Effector memory CD8-positive, alpha-beta T cell (primary cell): ENCODE results near the gene TRAPPC13.

Experiments used
- ATAC-seq: fragments of 150-1000 bp; cut with Tn5 transposase; replicated peaks from 2 replicates; pipeline ENCODE4 v1.10.0; 2021; ENCODE audit warnings: mild to moderate bottlenecking, moderate library complexity
- DNase-seq, 3 experiments: peaks; one replicate each; pipeline ENCODE4 v3.0.0; 2021
- H3K27ac Mint-ChIP-seq, 2 donors: one replicate each; pipeline ENCODE4 v1.8.0; 2022; ENCODE audit warnings: mild to moderate bottlenecking in 2 of 2, mixed read lengths in 2 of 2, moderate library complexity in 2 of 2
- H3K27me3 Mint-ChIP-seq, 2 donors: one replicate each; pipeline ENCODE4 v1.8.0; 2022; ENCODE audit warnings: mixed read lengths in 2 of 2
- H3K36me3 Mint-ChIP-seq: one replicate; pipeline ENCODE4 v1.8.0; 2022; ENCODE audit warnings: mild to moderate bottlenecking, moderate library complexity, mixed read lengths; ENCODE audit not compliant: insufficient read depth
- H3K4me1 Mint-ChIP-seq, 2 donors: one replicate each; pipeline ENCODE4 v1.8.0; 2022; ENCODE audit warnings: low read depth in 2 of 2, mixed read lengths in 2 of 2
- H3K4me3 Mint-ChIP-seq, 2 donors: one replicate each; pipeline ENCODE4 v1.8.0; 2022; ENCODE audit warnings: mild to moderate bottlenecking in 2 of 2, mixed read lengths in 2 of 2, moderate library complexity in 2 of 2
- H3K9me3 Mint-ChIP-seq, 2 donors: one replicate each; pipeline ENCODE4 v1.8.0; 2022; ENCODE audit warnings: mixed read lengths in 2 of 2

Gene TRAPPC13

GRCh38 chr5:65699338-65699737 is 74.5 kb downstream of the TRAPPC13 start:
- no peak for ATAC-seq
- peaks cover 4% of the 10 kb centered on the region in 2 donors for H3K4me1 Mint-ChIP-seq
- H3K27ac Mint-ChIP-seq, result no peak overlapping the region
- no peak overlapping the region for H3K4me3 Mint-ChIP-seq
- H3K9me3 Mint-ChIP-seq, result no peaks in the 10 kb centered on the region
- no peak for DNase-seq
- peaks cover 40% of the 10 kb centered on the region for H3K36me3 Mint-ChIP-seq
- H3K27me3 Mint-ChIP-seq, result no peaks in the 10 kb centered on the region

GRCh38 chr5:65702036-65702435 is 77.2 kb downstream of the TRAPPC13 start:
- no peak for DNase-seq
- no peak overlapping the region for H3K4me3 Mint-ChIP-seq
- no peaks in the 10 kb centered on the region for H3K9me3 Mint-ChIP-seq
- H3K27ac Mint-ChIP-seq, result no peak overlapping the region
- no peak for ATAC-seq
- peaks cover 61% of the 10 kb centered on the region for H3K36me3 Mint-ChIP-seq
- no peaks in the 10 kb centered on the region for H3K27me3 Mint-ChIP-seq
- H3K4me1 Mint-ChIP-seq, result peaks cover 4% of the 10 kb centered on the region in 2 donors

GRCh38 chr5:65704621-65705239 is 79.9 kb downstream of the TRAPPC13 start:
- DNase-seq (no peak), ATAC-seq (no peak)
- H3K36me3 Mint-ChIP-seq, result peaks cover 74% of the 10 kb centered on the region
- peak overlapping the region in 1 of 2 donors; percentile 38 for H3K27ac Mint-ChIP-seq
- no peak overlapping the region for H3K4me3 Mint-ChIP-seq
- H3K9me3 Mint-ChIP-seq, result no peaks in the 10 kb centered on the region
- H3K27me3 Mint-ChIP-seq, result no peaks in the 10 kb centered on the region
- no peaks in the 10 kb centered on the region for H3K4me1 Mint-ChIP-seq

DNA sequence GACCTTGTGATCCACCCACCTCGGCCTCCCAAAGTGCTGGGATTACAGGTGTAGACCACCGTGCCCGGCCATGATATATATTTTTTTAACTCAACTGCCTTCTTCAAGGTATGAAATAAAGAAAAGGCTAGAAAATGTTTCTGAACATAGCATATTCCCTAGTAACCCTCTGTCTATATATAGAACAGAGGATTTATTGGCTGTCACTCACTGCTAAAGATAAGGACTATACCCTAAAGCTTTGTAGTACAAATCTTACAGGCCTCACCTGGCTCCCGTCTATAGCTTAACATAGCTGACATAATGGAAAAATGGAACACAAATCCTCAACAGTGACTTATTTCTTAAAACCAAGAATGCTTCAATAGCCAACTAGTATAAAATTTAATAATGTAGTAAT is 82.8 kb downstream of the TRAPPC13 start:
- Mint-ChIP-seq H3K27ac (no peak overlapping the region), H3K36me3 (peaks cover 70% of the 10 kb centered on the region), H3K9me3 (no peaks in the 10 kb centered on the region), H3K27me3 (no peaks in the 10 kb centered on the region), H3K4me3 (no peak overlapping the region), H3K4me1 (peaks cover 0 to 7% of the 10 kb centered on the region in 2 donors)
- DNase-seq (no peak), ATAC-seq (no peak)

DNA sequence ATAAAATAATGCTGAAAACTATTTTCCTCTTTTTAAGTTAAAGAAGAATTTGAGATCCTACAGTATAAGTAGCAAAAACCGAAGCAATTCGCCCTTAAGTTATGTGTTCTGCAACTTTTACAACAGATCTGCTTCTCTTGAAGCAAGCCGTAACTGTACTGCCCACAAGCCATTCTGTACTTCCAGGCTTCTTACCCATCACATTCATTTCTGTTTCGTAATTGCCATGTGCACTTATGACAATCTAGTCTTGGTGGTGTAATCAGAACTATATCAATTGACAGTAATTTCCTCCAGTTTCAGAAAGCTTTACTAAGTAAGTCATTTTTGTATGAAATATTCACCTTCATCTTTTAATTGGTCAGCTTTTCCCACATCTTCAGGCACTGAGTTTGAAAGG is 83.3 kb downstream of the TRAPPC13 start:
- ATAC-seq (no peak), DNase-seq (no peak)
- no peak overlapping the region for H3K4me3 Mint-ChIP-seq
- H3K9me3 Mint-ChIP-seq, result no peaks in the 10 kb centered on the region
- H3K27ac Mint-ChIP-seq, result no peak overlapping the region
- H3K36me3 Mint-ChIP-seq, result peaks cover 66% of the 10 kb centered on the region
- H3K27me3 Mint-ChIP-seq, result no peaks in the 10 kb centered on the region
- peaks cover 2 to 8% of the 10 kb centered on the region in 2 donors for H3K4me1 Mint-ChIP-seq
